ENCODE data around the gene ARHGAP22.

The ARHGAP22 gene

GRCh38 chr10:48459270-48460150, 145.4 kb downstream of the ARHGAP22 start:
- Mint-ChIP-seq H3K4me3 (no peak overlapping the region), H3K36me3 (ENCODE audit: low read depth) (no peaks in the 10 kb centered on the region), H3K4me1 (peaks cover 27% of the 10 kb centered on the region), H3K9me3 (no peaks in the 10 kb centered on the region), H3K27me3 (ENCODE audit: low read depth, poor library complexity) (peaks cover 6% of the 10 kb centered on the region), H3K27ac (no peak overlapping the region)
- DNase-seq: peak; percentile 10
- no peak for TF ChIP-seq CTCF (IDR thresholded peaks at IDR 0.05)

GRCh38 chr10:48458662-48459048, 146.2 kb downstream of the ARHGAP22 start:
- Mint-ChIP-seq H3K36me3 (ENCODE audit: low read depth) (no peaks in the 10 kb centered on the region), H3K4me1 (peaks cover 25% of the 10 kb centered on the region), H3K4me3 (no peak overlapping the region), H3K9me3 (no peaks in the 10 kb centered on the region), H3K27me3 (ENCODE audit: low read depth, poor library complexity) (peaks cover 3% of the 10 kb centered on the region), H3K27ac (no peak overlapping the region)
- DNase-seq: no peak
- TF ChIP-seq CTCF (IDR thresholded peaks at IDR 0.05): no peak

GRCh38 chr10:48457949-48458661, 146.8 kb downstream of the ARHGAP22 start:
- DNase-seq: no peak

GRCh38 chr10:48456808-48457761, 147.8 kb downstream of the ARHGAP22 start:
- no peak overlapping the region for H3K27ac Mint-ChIP-seq
- peaks cover 3% of the 10 kb centered on the region for H3K27me3 Mint-ChIP-seq (ENCODE audit: low read depth, poor library complexity)
- peaks cover 24% of the 10 kb centered on the region for H3K4me1 Mint-ChIP-seq
- TF ChIP-seq CTCF (IDR thresholded peaks at IDR 0.05): no peak
- no peak overlapping the region for H3K4me3 Mint-ChIP-seq
- no peaks in the 10 kb centered on the region for H3K9me3 Mint-ChIP-seq
- peak; percentile 2 for DNase-seq
- no peaks in the 10 kb centered on the region for H3K36me3 Mint-ChIP-seq (ENCODE audit: low read depth)

More at GRCh38 chr10:48457949-48458661, 146.8 kb downstream of the ARHGAP22 start:
- Mint-ChIP-seq H3K27ac (no peak overlapping the region), H3K27me3 (ENCODE audit: low read depth, poor library complexity) (peaks cover 3% of the 10 kb centered on the region), H3K4me3 (no peak overlapping the region), H3K9me3 (no peaks in the 10 kb centered on the region), H3K36me3 (ENCODE audit: low read depth) (no peaks in the 10 kb centered on the region), H3K4me1 (peaks cover 24% of the 10 kb centered on the region)
- no peak for TF ChIP-seq CTCF (IDR thresholded peaks at IDR 0.05)

- no peak for TF ChIP-seq CTCF (IDR thresholded peaks at IDR 0.05)
- peak; percentile 35 for DNase-seq
- Mint-ChIP-seq H3K27me3 (ENCODE audit: low read depth, poor library complexity) (peaks cover 3% of the 10 kb centered on the region), H3K27ac (no peak overlapping the region), H3K36me3 (ENCODE audit: low read depth) (no peaks in the 10 kb centered on the region), H3K9me3 (no peaks in the 10 kb centered on the region), H3K4me1 (peaks cover 24% of the 10 kb centered on the region), H3K4me3 (no peak overlapping the region)
Observed at GRCh38 chr10:48456361-48456804, 148.5 kb downstream of the ARHGAP22 start.
